Left ventricle myocardium inferior (tissue), 1 donor: ENCODE data around the gene DOCK10. TPM values are rescaled to one million over a fixed set of nuclear protein-coding genes. Genes with fewer than 3 reads are reported as not detected.

Experiments
- DNase-seq: peaks from one replicate; pipeline ENCODE4 v3.0.0-alpha.2; 2020
- H3K27ac ChIP-seq: fragments of 200-600 bp; replicated peaks from 2 replicates; pipeline ENCODE4 v1.8.0; 2021
- H3K27me3 ChIP-seq: fragments of 200-600 bp; 2 replicates; pipeline ENCODE4 v1.8.0; 2021; ENCODE audit warnings: low read depth
- H3K36me3 ChIP-seq: fragments of 200-600 bp; 2 replicates; pipeline ENCODE4 v1.8.0; 2021
- H3K4me1 ChIP-seq: fragments of 200-600 bp; 2 replicates; pipeline ENCODE4 v1.8.0; 2021
- H3K4me3 ChIP-seq: fragments of 200-600 bp; 2 replicates; pipeline ENCODE4 v1.8.0; 2021; ENCODE audit warnings: mild to moderate bottlenecking, moderate library complexity
- H3K9me3 ChIP-seq: fragments of 200-600 bp; replicated peaks from 2 replicates; pipeline ENCODE4 v1.8.0; 2021
- intact Hi-C: fragments of 100-400 bp; cut with micrococcal nuclease; formaldehyde crosslinking; loops from one replicate; pipeline ENCODE4 v1.11.0; 2022
- total RNA-seq: library from RNA; stranded (reverse); fragmentation: NEBNext Ultra II Directional; extraction: Animal tissue kit (Norgen Biotek cat#: 25700); gene quantifications from one replicate; pipeline ENCODE4 v1.2.1, GENCODE V29; 2021
- TF ChIP-seq, protein P1 (sequence below): fragments of 200-600 bp; IDR thresholded peaks from 2 replicates; pipeline ENCODE4 v1.8.0; 2021; ENCODE audit warnings: antibody characterized with exemption, mild to moderate bottlenecking, borderline replicate concordance
- donor health status: DM: no; HTN: yes; CAD: no; lungs with severe emphysema.

The DOCK10 gene
- total RNA-seq, 1 donor from 2014 or later: 1.6 TPM

DNA sequence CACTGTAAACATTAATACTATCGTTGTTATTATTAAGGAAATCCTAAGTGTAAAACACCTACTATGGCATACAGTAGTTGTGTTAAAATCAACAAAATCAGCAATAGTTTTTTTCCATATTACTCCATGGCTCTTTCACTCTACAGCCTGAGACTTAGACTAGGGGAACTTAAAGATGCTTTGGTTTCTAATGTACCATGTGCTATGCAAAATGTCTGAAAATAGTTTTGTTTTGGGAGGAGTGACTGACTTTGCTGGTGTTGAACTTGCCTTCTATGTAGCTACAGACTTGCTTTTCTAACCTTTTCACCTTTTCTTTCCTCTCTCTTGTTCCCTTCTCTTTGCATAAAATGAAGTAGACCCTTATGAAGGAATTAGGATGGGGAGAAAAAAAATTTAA is 167.1 kb downstream of the DOCK10 start:
- Histone ChIP-seq H3K9me3 (no peaks in the 10 kb centered on the region), H3K4me1 (peaks cover 9% of the 10 kb centered on the region), H3K36me3 (no peaks in the 10 kb centered on the region), H3K4me3 (no peak overlapping the region), H3K27ac (no peak overlapping the region), H3K27me3 (no peaks in the 10 kb centered on the region)
- DNase-seq: no peak
- intact Hi-C loops: no loop called here
- TF ChIP-seq, protein P1, sequence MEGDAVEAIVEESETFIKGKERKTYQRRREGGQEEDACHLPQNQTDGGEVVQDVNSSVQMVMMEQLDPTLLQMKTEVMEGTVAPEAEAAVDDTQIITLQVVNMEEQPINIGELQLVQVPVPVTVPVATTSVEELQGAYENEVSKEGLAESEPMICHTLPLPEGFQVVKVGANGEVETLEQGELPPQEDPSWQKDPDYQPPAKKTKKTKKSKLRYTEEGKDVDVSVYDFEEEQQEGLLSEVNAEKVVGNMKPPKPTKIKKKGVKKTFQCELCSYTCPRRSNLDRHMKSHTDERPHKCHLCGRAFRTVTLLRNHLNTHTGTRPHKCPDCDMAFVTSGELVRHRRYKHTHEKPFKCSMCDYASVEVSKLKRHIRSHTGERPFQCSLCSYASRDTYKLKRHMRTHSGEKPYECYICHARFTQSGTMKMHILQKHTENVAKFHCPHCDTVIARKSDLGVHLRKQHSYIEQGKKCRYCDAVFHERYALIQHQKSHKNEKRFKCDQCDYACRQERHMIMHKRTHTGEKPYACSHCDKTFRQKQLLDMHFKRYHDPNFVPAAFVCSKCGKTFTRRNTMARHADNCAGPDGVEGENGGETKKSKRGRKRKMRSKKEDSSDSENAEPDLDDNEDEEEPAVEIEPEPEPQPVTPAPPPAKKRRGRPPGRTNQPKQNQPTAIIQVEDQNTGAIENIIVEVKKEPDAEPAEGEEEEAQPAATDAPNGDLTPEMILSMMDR: no peak

DNA sequence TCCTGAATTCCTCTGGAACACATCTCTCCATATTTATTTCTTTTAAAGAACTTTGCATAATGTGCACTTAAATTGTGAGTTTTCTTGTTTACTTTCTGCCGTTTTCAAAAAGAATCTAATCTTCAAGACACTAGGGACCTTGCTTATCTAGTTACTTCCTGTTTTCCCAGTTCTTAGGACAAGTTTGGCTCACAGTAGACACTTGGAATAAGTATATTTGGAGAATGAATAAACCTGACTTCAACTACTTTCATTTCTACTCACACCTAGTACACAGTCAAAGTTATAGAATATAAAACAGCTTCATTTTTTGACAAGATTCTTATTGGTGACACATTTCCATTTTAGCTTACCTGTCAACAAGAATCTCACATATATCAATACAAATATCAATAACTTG is 170.5 kb downstream of the DOCK10 start:
- H3K27ac ChIP-seq: no peak overlapping the region
- no peaks in the 10 kb centered on the region for H3K36me3 ChIP-seq
- intact Hi-C loops: no loop called here
- TF ChIP-seq, protein P1: no peak
- H3K4me3 ChIP-seq: no peak overlapping the region
- H3K27me3 ChIP-seq: no peaks in the 10 kb centered on the region
- H3K9me3 ChIP-seq: no peaks in the 10 kb centered on the region
- H3K4me1 ChIP-seq: peaks cover 9% of the 10 kb centered on the region
- no peak for DNase-seq

DNA sequence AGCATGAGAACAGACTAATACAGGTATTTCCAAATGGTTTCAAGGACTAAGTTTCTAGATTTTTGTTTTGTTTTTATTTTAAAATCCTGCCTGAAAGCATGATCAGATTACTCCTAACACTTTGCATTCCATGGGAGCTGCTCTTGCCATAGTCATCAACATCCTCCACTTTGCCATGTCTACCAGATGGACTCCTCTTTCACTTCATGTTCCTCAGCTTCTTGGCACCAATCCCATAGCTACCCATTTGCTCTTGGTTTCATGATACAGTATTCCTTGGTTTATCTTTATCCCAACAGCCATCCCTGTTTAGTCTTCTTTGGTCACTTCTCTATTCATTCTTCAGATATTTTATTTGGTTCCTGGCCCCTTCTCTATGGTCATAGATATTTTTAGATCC is 171.9 kb downstream of the DOCK10 start:
- H3K27ac ChIP-seq: no peak overlapping the region
- no peak for DNase-seq
- intact Hi-C loops: no loop called here
- H3K4me3 ChIP-seq: no peak overlapping the region
- H3K27me3 ChIP-seq: no peaks in the 10 kb centered on the region
- peaks cover 9% of the 10 kb centered on the region for H3K4me1 ChIP-seq
- no peaks in the 10 kb centered on the region for H3K36me3 ChIP-seq
- no peaks in the 10 kb centered on the region for H3K9me3 ChIP-seq
- TF ChIP-seq, protein P1: no peak

DNA sequence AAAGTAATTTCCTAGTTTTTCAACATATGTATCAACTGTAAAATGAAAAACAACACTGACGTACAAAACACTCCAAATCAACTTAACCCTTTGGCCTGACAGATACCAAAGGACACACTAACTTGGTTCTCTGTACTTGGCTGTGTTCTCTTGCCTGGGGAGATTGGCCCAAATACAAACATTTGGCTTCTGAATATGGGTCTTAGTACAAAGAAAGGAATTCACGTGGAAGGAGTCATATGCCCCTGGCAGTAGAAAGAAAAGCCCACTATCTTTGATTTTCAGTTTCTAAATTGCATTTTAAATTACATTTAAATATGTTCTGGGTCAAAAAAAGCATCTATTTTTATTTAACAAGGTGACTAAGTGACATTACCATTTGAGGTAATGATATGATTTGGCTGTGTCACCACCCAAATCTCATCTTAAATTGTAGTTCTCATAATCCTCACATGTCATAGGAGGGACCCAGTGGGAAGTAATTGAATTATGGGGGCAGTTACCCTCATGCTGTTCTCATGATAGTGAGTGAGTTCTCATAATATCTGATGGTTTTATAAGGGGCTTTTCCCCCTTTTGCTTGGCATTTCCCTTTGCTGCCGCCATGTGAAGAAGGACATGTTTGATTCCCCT is 172.6 kb downstream of the DOCK10 start:
- Histone ChIP-seq H3K27me3 (no peaks in the 10 kb centered on the region), H3K36me3 (no peaks in the 10 kb centered on the region), H3K4me1 (peaks cover 9% of the 10 kb centered on the region), H3K4me3 (no peak overlapping the region), H3K27ac (no peak overlapping the region), H3K9me3 (no peaks in the 10 kb centered on the region)
- intact Hi-C loops: no loop called here
- TF ChIP-seq, protein P1: no peak
- no peak for DNase-seq

DNA sequence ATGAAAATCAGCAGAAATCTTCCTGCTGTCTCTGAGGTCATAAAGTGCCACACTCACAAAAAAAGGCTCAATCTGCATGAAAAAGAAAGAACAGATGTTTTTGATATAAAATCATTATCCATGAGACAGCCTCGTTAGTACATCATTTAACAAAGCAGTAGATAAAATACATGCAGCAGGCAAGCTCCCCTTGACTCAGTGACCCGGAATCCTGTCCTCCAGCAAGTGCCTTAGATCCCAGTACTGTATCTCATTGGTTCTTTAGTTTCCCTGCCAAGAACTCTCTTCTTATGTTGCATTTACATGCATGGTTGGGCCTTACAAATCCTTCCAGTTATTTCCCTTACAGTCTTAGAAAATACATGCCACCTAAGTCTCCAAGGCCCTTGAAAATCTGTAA is 177.3 kb downstream of the DOCK10 start:
- H3K4me1 ChIP-seq: no peaks in the 10 kb centered on the region
- no peak overlapping the region for H3K27ac ChIP-seq
- no peaks in the 10 kb centered on the region for H3K9me3 ChIP-seq
- no peak for DNase-seq
- intact Hi-C loops: no loop called here
- no peak overlapping the region for H3K4me3 ChIP-seq
- TF ChIP-seq, protein P1: no peak
- no peaks in the 10 kb centered on the region for H3K27me3 ChIP-seq
- no peaks in the 10 kb centered on the region for H3K36me3 ChIP-seq

DNA sequence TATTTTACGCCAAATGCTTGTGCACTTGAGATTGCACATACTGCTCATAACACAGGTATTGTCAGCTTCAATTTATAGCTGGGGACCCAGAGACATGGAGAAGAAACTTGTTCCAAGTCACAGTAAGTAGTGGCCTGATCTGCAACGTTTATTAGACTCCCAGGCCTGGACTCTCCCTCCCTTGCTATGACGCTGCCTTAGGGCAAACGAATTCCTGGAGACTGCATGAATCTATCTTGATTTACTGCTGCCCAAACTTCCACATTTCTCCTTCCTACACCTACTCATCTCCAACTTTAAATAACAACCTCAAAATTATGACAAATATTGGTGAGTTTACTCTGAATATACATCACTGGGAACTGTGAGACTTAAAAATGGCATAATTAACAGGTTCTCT is 181.0 kb downstream of the DOCK10 start:
- no peaks in the 10 kb centered on the region for H3K9me3 ChIP-seq
- intact Hi-C loops: no loop called here
- no peaks in the 10 kb centered on the region for H3K36me3 ChIP-seq
- no peak for DNase-seq
- H3K4me1 ChIP-seq: no peaks in the 10 kb centered on the region
- no peak overlapping the region for H3K27ac ChIP-seq
- H3K27me3 ChIP-seq: no peaks in the 10 kb centered on the region
- TF ChIP-seq, protein P1: no peak
- H3K4me3 ChIP-seq: no peak overlapping the region
